ENCODE data around the gene NUDT8.
"Not testable (repeated sequence)": the region's sequence is repeated elsewhere in the genome, so short reads cannot be mapped to it uniquely, and the experiment has no call there.

The NUDT8 gene

DNA sequence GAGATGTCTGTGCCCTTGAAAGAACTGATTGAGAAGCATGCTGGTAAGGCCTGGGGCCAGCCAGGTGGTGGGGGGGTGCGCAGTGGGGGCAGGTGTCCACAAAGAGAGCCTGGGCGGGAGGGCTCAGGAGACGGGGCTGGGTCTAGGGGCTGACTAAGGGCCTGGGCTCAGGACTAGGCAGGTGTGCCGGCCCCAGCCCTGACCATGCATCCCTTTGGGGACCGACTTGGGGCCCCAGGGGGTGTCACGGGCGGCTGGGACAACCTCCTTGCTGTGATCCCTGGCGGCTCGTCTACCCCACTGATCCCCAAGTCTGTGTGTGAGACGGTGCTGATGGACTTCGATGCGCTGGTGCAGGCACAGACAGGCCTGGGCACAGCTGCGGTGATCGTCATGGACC lies 18.6 kb downstream of the NUDT8 start:
- DNase-seq = no peak

- no peak for DNase-seq
Observed at GRCh38 chr11:67610302-67610868, 19.4 kb downstream of the NUDT8 start.

GRCh38 chr11:67609316-67609715 lies 20.4 kb downstream of the NUDT8 start:
- DNase-seq = no peak

DNA sequence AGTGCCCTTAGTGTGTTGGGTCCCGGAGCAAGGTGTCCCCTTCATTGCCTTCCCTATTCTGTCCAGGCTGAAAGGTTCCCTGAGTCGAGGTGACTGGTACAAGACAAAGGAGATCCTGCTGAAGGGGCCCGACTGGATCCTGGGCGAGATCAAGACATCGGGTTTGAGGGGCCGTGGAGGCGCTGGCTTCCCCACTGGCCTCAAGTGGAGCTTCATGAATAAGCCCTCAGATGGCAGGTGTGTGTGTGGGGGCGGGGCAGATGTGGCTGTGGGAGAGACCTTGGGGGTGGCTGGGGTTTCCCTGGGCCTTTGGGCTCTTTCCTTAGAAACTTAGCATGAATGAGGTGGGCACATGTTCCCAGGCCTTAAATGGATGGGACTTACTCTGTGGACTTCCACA lies 21.3 kb downstream of the NUDT8 start:
- DNase-seq = no peak

- no peak for DNase-seq
Observed at GRCh38 chr11:67607507-67607906, 22.2 kb downstream of the NUDT8 start.

- peak; percentile 98 for DNase-seq
Observed at GRCh38 chr11:67606492-67607295, 23.0 kb downstream of the NUDT8 start, which contains the start of gene NDUFV1. Gene NDUFV1, plus strand, starts transcription at chr11:67606936. Its CDS starts 69 bp downstream, at chr11:67607005.

GRCh38 chr11:67606093-67606491 lies 23.6 kb downstream of the NUDT8 start:
- DNase-seq = peak; percentile 63

- DNase-seq = peak; percentile 97
Observed at GRCh38 chr11:67605231-67606011, 24.3 kb downstream of the NUDT8 start.

DNA sequence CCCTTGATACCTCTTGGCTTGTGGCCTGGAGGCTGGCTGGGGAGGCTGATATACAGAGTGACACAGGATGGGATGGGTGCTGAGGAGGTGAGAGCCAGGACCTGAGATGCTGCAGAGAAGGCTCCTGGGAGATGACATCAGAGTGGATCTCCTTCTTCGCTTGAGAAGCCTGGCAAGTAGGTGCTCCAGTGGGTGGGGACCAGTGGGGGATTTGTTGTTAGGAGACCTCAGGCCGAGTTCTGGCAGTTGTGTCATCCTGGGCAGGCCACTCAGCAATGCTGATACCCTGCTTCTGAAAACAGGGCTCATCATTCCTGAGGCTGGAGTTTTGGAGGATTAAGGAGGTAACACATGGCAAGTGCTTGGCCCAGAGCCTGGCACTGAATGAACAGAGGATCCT lies 24.9 kb downstream of the NUDT8 start:
- peak; percentile 91 for DNase-seq

- peak; percentile 41 for DNase-seq
Observed at GRCh38 chr11:67604119-67604518, 25.6 kb downstream of the NUDT8 start.

GRCh38 chr11:67601098-67601497 lies 28.6 kb downstream of the NUDT8 start:
- no peak for DNase-seq

GRCh38 chr11:67600324-67601029 lies 29.3 kb downstream of the NUDT8 start:
- no peak for DNase-seq

GRCh38 chr11:67599149-67599548 lies 30.6 kb downstream of the NUDT8 start:
- DNase-seq = no peak

DNA sequence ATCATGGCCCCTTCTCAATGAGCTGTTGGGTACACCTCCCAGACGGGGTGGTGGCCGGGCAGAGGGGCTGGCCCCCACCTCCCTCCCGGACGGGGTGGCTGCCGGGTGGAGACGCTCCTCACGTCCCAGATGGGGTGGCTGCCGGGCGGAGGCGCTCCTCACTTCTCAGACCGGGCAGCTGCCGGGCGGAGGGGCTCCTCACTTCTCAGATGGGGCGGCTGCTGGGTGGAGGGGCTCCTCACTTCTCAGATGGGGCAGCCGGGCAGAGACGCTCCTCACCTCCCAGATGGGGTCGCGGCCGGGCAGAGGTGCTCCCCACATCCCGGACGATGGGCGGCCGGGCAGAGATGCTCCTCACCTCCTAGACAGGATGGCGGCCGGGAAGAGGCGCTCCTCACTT lies 31.8 kb downstream of the NUDT8 start:
- not testable (repeated sequence) for DNase-seq

DNA sequence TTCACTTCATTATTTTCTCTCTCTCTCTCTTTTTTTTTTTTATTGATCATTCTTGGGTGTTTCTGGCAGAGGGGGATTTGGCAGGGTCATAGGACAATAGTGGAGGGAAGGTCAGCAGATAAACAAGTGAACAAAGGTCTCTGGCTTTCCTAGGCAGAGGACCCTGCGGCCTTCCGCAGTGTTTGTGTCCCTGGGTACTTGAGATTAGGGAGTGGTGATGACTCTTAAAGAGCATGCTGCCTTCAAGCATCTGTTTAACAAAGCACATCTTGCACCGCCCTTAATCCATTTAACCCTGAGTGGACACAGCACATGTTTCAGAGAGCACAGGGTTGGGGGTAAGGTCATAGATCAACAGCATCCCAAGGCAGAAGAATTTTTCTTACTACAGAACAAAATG lies 32.3 kb downstream of the NUDT8 start:
- DNase-seq = not testable (repeated sequence)

GRCh38 chr11:67596753-67597300 lies 32.9 kb downstream of the NUDT8 start:
- no peak for DNase-seq

DNA sequence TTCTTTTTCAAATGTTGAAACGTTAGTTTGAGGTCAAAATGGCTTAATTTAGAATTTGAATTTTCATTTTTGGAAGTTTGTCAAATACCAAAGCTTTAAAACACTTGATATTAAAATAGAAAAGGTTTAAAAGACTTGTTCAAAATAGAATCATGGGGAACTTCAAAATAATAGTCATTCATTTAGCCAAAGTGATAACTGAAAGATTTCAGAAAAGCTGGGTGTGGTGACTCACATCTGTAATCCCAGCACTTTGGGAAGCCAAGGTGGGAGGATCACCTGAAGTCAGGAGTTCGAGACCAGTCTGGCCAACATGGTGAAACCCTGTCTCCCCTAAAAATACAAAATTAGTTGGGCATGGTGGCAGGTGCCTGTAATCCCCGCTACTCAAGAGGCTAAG lies 35.3 kb downstream of the NUDT8 start:
- no peak for DNase-seq

- no peak for DNase-seq
Observed at GRCh38 chr11:67593565-67593905, 36.2 kb downstream of the NUDT8 start.

- DNase-seq = no peak
Observed at GRCh38 chr11:67592880-67593564, 36.7 kb downstream of the NUDT8 start.

DNA sequence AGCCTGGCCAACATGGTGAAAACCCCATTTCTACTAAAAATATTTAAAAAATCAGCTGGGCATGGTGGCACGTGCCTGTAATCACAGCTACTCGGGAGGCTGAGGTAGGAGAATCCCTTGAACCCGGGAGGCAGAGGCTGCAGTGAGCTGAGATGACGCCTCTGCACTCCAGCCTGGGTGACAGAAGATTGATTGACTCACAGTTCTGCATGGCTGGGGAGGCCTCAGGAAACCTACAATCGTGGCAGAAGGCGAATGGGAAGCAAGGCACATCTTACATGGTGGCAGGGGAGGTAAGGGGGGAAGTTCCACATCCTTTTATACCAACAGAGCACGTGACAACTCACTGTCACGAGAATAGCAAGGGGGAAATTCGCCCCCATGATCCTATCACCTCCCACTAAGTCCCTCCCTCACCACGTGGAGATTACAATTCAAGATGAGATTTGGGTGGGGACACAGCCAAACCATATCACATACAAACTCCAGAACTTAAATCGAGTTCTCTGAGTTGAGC lies 40.8 kb downstream of the NUDT8 start:
- DNase-seq = peak; percentile 35

DNA sequence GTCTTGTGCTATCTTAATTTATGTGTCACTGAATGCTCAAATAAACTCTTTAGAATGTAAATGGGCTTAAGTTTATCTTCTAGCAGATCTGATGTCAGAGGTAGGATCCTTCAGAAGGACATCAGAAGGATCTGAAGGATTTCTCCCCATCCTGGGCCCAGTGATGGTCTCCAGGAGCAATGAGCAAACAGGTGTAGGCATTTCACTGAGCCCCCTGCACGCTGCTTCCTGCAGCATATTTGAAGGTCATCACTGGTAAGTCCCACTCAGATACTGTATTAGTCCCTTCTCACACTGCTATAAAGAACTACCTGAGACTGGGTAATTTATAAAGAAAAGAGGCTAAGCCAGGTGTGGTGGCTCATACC lies 41.6 kb downstream of the NUDT8 start:
- no peak for DNase-seq
